HepG2 (cell line): ENCODE results near the gene SLC11A1. TPM values are rescaled to one million over a fixed set of nuclear protein-coding genes. Genes with fewer than 3 reads are reported as not detected.

ENCODE experiments used
- CREB1 ChIP-seq, 2 experiments: fragments of 450-650 bp in 1 of 2; IDR thresholded peaks; 2 replicates each; pipeline ENCODE4 v1.6.1; 2016 to 2017; ENCODE audit warnings: control low read depth in 1 of 2, mild to moderate bottlenecking in 1 of 2, missing compliant biosample characterization in 1 of 2, missing genetic modification characterization in 1 of 2
- ELK4 ChIP-seq: sonication (generic); formaldehyde crosslinking; IDR thresholded peaks from 2 replicates; pipeline ENCODE4 v1.9.0; 2021; ENCODE audit warnings: missing genetic modification reagents, borderline replicate concordance
- FLYWCH1 ChIP-seq: sonication (generic); formaldehyde crosslinking; IDR thresholded peaks from 2 replicates; pipeline ENCODE4 v1.8.1; 2023; ENCODE audit warnings: mild to moderate bottlenecking, missing genetic modification reagents
- RFX3 ChIP-seq: IDR thresholded peaks from 2 replicates; pipeline ENCODE4 v1.6.1; 2016; ENCODE audit warnings: missing biosample characterization, missing genetic modification reagents
- TCF7L2 ChIP-seq: IDR thresholded peaks from 2 replicates; pipeline ENCODE4 v1.6.1; 2011; ENCODE audit warnings: mild to moderate bottlenecking, low read depth, low read length, moderate library complexity
- YY1 ChIP-seq: IDR thresholded peaks from 2 replicates; pipeline ENCODE4 v1.6.1; 2011; ENCODE audit warnings: low read length, low read depth, moderate library complexity, mild to moderate bottlenecking; ENCODE audit not compliant: insufficient read depth, insufficient replicate concordance
- ZNF441 ChIP-seq: sonication (generic); formaldehyde crosslinking; IDR thresholded peaks from 2 replicates; pipeline ENCODE4 v1.7.0; 2021; ENCODE audit warnings: missing genetic modification reagents, borderline replicate concordance
- ZNF496 ChIP-seq: sonication (generic); formaldehyde crosslinking; IDR thresholded peaks from 2 replicates; pipeline ENCODE4 v1.8.1; 2023; ENCODE audit warnings: mild to moderate bottlenecking, moderate library complexity, missing genetic modification reagents; ENCODE audit not compliant: insufficient replicate concordance
- ZNF598 ChIP-seq: sonication (generic); formaldehyde crosslinking; IDR thresholded peaks from 2 replicates; pipeline ENCODE4 v1.5.1; 2020; ENCODE audit warnings: mild to moderate bottlenecking, missing genetic modification reagents, borderline replicate concordance
- ZNF768 ChIP-seq: sonication (generic); formaldehyde crosslinking; IDR thresholded peaks from 2 replicates; pipeline ENCODE4 v1.4.0; 2020; ENCODE audit warnings: missing genetic modification reagents
- polyA plus RNA-seq, 8 experiments: library from polyadenylated mRNA; depleted of rRNA in 3 of 8; stranded (reverse) in 7 of 8; unstranded in 1 of 8; fragments of >200 nt; fragmentation: Illumina TruSeq in 4 of 8; extraction: Trizol in 4 of 8; gene quantifications; 2 replicates each; pipeline versions ENCODE4 v1.2.1 to v1.2.3, GENCODE V29; 2011 to 2016; ENCODE audit warnings: low read depth in 4 of 8, missing spikeins in 1 of 8, mixed read lengths in 1 of 8; ENCODE audit not compliant: insufficient read depth in 1 of 8
- total RNA-seq, 5 experiments: library from RNA; depleted of rRNA; stranded (reverse); fragments of >200 nt; fragmentation: Illumina TruSeq; extraction: Trizol; gene quantifications; 2 replicates each; pipeline ENCODE4 v1.2.3, GENCODE V29; 2016; ENCODE audit warnings: low read depth in 1 of 5
- TF ChIP-seq, protein P1 (sequence below): sonication (generic); formaldehyde crosslinking; IDR thresholded peaks from 2 replicates; pipeline ENCODE4 v1.8.1; 2023; ENCODE audit warnings: missing genetic modification reagents, inconsistent platforms, borderline replicate concordance
- TF ChIP-seq, protein P2 (sequence below): sonication (generic); formaldehyde crosslinking; IDR thresholded peaks from 2 replicates; pipeline ENCODE4 v1.5.0; 2020; ENCODE audit warnings: missing genetic modification reagents
- TF ChIP-seq, protein P3 (sequence below): sonication (generic); formaldehyde crosslinking; IDR thresholded peaks from 2 replicates; pipeline ENCODE4 v1.5.1; 2020; ENCODE audit warnings: missing genetic modification reagents, mild to moderate bottlenecking, borderline replicate concordance
- TF ChIP-seq, protein P4 (sequence below): sonication (generic); formaldehyde crosslinking; IDR thresholded peaks from one replicate; pipeline ENCODE4 v1.5.1; 2020; ENCODE audit warnings: mild to moderate bottlenecking, missing genetic modification reagents; ENCODE audit errors: not compliant biosample characterization

The SLC11A1 gene
- total and polyA plus RNA-seq, 2 of the 13 experiments (the other 11 are each of a cell fraction or from before 2014, with no cell fraction given), result 0.33 to 2.3 TPM

- TF ChIP-seq CREB1 (IDR thresholded peaks at IDR 0.05) (peak; percentile 78; the same call in 1 of the 2 replicates), CREB1 (CRISPR knock-in tag; IDR thresholded peaks at IDR 0.05) (peak; percentile 87), ZNF768 (CRISPR knock-in tag) (no peak), ZNF598 (CRISPR knock-in tag) (no peak), ELK4 (CRISPR knock-in tag) (no peak), ZNF496 (CRISPR knock-in tag) (no peak), FLYWCH1 (no peak), ZNF441 (no peak), RFX3 (CRISPR knock-in tag) (no peak), TCF7L2 (no peak), YY1 (peak; percentile 8)
- TF ChIP-seq, protein P1, sequence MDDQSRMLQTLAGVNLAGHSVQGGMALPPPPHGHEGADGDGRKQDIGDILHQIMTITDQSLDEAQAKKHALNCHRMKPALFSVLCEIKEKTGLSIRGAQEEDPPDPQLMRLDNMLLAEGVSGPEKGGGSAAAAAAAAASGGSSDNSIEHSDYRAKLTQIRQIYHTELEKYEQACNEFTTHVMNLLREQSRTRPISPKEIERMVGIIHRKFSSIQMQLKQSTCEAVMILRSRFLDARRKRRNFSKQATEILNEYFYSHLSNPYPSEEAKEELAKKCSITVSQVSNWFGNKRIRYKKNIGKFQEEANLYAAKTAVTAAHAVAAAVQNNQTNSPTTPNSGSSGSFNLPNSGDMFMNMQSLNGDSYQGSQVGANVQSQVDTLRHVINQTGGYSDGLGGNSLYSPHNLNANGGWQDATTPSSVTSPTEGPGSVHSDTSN (CRISPR knock-in tag), result no peak
- TF ChIP-seq, protein P2, sequence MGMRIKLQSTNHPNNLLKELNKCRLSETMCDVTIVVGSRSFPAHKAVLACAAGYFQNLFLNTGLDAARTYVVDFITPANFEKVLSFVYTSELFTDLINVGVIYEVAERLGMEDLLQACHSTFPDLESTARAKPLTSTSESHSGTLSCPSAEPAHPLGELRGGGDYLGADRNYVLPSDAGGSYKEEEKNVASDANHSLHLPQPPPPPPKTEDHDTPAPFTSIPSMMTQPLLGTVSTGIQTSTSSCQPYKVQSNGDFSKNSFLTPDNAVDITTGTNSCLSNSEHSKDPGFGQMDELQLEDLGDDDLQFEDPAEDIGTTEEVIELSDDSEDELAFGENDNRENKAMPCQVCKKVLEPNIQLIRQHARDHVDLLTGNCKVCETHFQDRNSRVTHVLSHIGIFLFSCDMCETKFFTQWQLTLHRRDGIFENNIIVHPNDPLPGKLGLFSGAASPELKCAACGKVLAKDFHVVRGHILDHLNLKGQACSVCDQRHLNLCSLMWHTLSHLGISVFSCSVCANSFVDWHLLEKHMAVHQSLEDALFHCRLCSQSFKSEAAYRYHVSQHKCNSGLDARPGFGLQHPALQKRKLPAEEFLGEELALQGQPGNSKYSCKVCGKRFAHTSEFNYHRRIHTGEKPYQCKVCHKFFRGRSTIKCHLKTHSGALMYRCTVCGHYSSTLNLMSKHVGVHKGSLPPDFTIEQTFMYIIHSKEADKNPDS (CRISPR knock-in tag), result 0 out of 2 replicates have a peak, but pooled peaks have one; percentile 33
- TF ChIP-seq, protein P3, sequence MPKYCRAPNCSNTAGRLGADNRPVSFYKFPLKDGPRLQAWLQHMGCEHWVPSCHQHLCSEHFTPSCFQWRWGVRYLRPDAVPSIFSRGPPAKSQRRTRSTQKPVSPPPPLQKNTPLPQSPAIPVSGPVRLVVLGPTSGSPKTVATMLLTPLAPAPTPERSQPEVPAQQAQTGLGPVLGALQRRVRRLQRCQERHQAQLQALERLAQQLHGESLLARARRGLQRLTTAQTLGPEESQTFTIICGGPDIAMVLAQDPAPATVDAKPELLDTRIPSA (CRISPR knock-in tag), result no peak
- TF ChIP-seq, protein P4, sequence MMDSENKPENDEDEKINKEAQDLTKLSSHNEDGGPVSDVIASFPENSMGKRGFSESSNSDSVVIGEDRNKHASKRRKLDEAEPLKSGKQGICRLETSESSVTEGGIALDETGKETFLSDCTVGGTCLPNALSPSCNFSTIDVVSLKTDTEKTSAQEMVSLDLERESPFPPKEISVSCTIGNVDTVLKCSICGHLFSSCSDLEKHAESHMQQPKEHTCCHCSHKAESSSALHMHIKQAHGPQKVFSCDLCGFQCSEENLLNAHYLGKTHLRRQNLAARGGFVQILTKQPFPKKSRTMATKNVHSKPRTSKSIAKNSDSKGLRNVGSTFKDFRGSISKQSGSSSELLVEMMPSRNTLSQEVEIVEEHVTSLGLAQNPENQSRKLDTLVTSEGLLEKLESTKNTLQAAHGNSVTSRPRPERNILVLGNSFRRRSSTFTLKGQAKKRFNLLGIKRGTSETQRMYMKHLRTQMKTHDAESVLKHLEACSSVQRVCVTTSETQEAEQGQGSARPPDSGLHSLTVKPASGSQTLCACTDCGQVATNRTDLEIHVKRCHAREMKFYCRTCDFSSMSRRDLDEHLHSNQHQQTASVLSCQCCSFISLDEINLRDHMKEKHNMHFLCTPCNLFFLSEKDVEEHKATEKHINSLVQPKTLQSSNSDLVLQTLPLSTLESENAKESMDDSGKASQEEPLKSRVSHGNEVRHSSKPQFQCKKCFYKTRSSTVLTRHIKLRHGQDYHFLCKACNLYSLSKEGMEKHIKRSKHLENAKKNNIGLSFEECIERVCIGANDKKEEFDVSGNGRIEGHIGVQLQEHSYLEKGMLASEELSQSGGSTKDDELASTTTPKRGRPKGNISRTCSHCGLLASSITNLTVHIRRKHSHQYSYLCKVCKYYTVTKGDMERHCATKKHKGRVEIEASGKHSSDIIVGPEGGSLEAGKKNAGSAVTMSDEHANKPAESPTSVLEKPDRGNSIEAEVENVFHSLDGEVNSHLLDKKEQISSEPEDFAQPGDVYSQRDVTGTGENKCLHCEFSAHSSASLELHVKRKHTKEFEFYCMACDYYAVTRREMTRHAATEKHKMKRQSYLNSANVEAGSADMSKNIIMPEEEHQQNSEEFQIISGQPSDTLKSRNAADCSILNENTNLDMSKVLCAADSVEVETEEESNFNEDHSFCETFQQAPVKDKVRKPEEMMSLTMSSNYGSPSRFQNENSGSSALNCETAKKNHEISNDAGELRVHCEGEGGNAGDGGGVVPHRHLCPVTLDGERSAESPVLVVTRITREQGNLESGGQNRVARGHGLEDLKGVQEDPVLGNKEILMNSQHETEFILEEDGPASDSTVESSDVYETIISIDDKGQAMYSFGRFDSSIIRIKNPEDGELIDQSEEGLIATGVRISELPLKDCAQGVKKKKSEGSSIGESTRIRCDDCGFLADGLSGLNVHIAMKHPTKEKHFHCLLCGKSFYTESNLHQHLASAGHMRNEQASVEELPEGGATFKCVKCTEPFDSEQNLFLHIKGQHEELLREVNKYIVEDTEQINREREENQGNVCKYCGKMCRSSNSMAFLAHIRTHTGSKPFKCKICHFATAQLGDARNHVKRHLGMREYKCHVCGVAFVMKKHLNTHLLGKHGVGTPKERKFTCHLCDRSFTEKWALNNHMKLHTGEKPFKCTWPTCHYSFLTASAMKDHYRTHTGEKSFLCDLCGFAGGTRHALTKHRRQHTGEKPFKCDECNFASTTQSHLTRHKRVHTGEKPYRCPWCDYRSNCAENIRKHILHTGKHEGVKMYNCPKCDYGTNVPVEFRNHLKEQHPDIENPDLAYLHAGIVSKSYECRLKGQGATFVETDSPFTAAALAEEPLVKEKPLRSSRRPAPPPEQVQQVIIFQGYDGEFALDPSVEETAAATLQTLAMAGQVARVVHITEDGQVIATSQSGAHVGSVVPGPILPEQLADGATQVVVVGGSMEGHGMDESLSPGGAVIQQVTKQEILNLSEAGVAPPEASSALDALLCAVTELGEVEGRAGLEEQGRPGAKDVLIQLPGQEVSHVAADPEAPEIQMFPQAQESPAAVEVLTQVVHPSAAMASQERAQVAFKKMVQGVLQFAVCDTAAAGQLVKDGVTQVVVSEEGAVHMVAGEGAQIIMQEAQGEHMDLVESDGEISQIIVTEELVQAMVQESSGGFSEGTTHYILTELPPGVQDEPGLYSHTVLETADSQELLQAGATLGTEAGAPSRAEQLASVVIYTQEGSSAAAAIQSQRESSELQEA (CRISPR knock-in tag), result no peak
Measured at GRCh38 chr2:218387369-218388194, 5.5 kb downstream of the SLC11A1 start (continued).
